Mesenchymal stem cell (in vitro differentiated cells and primary cell): ENCODE data around the gene SLCO2B1.

Experiments used
- DNase-seq: peaks from one replicate; pipeline ENCODE4 v3.0.0-alpha.2; 2013
- H2AFZ ChIP-seq: one replicate; pipeline ENCODE4 v1.6.1; 2013; ENCODE audit warnings: low read depth, mild to moderate bottlenecking, control low read depth, inconsistent platforms, low read length, moderate library complexity
- H2AK5ac ChIP-seq: 2 replicates; pipeline ENCODE4 v1.6.1; 2013; ENCODE audit warnings: low read length, moderate library complexity, mild to moderate bottlenecking, inconsistent platforms; ENCODE audit not compliant: severe bottlenecking
- H2BK120ac ChIP-seq: one replicate; pipeline ENCODE4 v1.6.1; 2013; ENCODE audit warnings: low read depth, mild to moderate bottlenecking, inconsistent platforms, low read length, moderate library complexity
- H2BK12ac ChIP-seq, 2 experiments: one replicate each; pipeline ENCODE4 v1.6.1; 2013; ENCODE audit warnings: inconsistent platforms in 2 of 2, low read length in 2 of 2, mild to moderate bottlenecking in 2 of 2, moderate library complexity in 2 of 2, control low read depth in 1 of 2
- H2BK15ac ChIP-seq: one replicate; pipeline ENCODE4 v1.6.1; 2013; ENCODE audit warnings: mild to moderate bottlenecking, low read depth, inconsistent platforms; ENCODE audit not compliant: poor library complexity, severe bottlenecking
- H2BK5ac ChIP-seq: 2 replicates; pipeline ENCODE4 v1.6.1; 2013; ENCODE audit warnings: low read depth, mild to moderate bottlenecking, low read length, control low read depth, inconsistent platforms; ENCODE audit not compliant: poor library complexity, severe bottlenecking
- H3K14ac ChIP-seq, 2 experiments: one replicate each; pipeline ENCODE4 v1.6.1; 2013; ENCODE audit warnings: inconsistent platforms in 2 of 2, low read length in 2 of 2, control low read depth in 1 of 2, mild to moderate bottlenecking in 1 of 2, moderate library complexity in 1 of 2
- H3K18ac ChIP-seq, 2 experiments: one replicate each; pipeline ENCODE4 v1.6.1; 2013; ENCODE audit warnings: inconsistent platforms in 2 of 2, low read length in 2 of 2, control low read depth in 1 of 2, low read depth in 1 of 2, mild to moderate bottlenecking in 1 of 2
- H3K23ac ChIP-seq, 2 experiments: one replicate each; pipeline ENCODE4 v1.6.1; 2013; ENCODE audit warnings: inconsistent platforms in 2 of 2, low read length in 2 of 2, mild to moderate bottlenecking in 2 of 2, moderate library complexity in 2 of 2, control low read depth in 1 of 2
- H3K27ac ChIP-seq: 2 replicates; pipeline ENCODE4 v1.5.1; 2013; ENCODE audit warnings: mild to moderate bottlenecking, moderate library complexity, low read length, control low read depth, inconsistent platforms; ENCODE audit not compliant: poor library complexity, severe bottlenecking
- H3K27me3 ChIP-seq, 2 experiments: 2 replicates each; pipeline versions ENCODE4 v1.6.1 to v1.7.0; 2013; ENCODE audit warnings: low read length in 2 of 2, mild to moderate bottlenecking in 2 of 2, moderate library complexity in 2 of 2, control low read depth in 1 of 2, inconsistent platforms in 1 of 2; ENCODE audit not compliant: control insufficient read depth in 1 of 2, insufficient read depth in 1 of 2
- H3K36me3 ChIP-seq, 2 experiments: 2 replicates each; pipeline versions ENCODE4 v1.6.1 to v1.7.0; 2013; ENCODE audit warnings: low read length in 2 of 2, control low read depth in 1 of 2, inconsistent platforms in 1 of 2, low read depth in 1 of 2, mild to moderate bottlenecking in 1 of 2; ENCODE audit not compliant: insufficient read depth in 2 of 2, control insufficient read depth in 1 of 2
- H3K4ac ChIP-seq, 2 experiments: one replicate each; pipeline ENCODE4 v1.6.1; 2013; ENCODE audit warnings: inconsistent platforms in 2 of 2, low read length in 2 of 2, mild to moderate bottlenecking in 2 of 2, moderate library complexity in 2 of 2, control low read depth in 1 of 2, low read depth in 1 of 2
- H3K4me1 ChIP-seq: 2 replicates; pipeline ENCODE4 v1.6.1; 2013; ENCODE audit warnings: low read depth, low read length, control low read depth; ENCODE audit not compliant: control insufficient read depth, insufficient read depth
- H3K4me2 ChIP-seq: 2 replicates; pipeline ENCODE4 v1.6.1; 2013; ENCODE audit warnings: low read length, mild to moderate bottlenecking, inconsistent platforms; ENCODE audit not compliant: poor library complexity, severe bottlenecking
- H3K4me3 ChIP-seq, 2 experiments: 2 replicates each; pipeline versions ENCODE4 v1.5.1 to v1.7.0; 2013; ENCODE audit warnings: low read length in 2 of 2, mild to moderate bottlenecking in 2 of 2, control low read depth in 1 of 2, low read depth in 1 of 2; ENCODE audit not compliant: insufficient read depth in 1 of 2
- H3K79me1 ChIP-seq: replicated peaks from 2 replicates; pipeline ENCODE4 v1.6.1; 2013; ENCODE audit warnings: mild to moderate bottlenecking, control low read depth, low read length, inconsistent platforms; ENCODE audit not compliant: poor library complexity, severe bottlenecking
- H3K9ac ChIP-seq: 2 replicates; pipeline ENCODE4 v1.7.0; 2013; ENCODE audit warnings: mild to moderate bottlenecking, low read length, moderate library complexity
- H3K9me3 ChIP-seq: 2 replicates; pipeline ENCODE4 v1.7.0; 2013; ENCODE audit warnings: mild to moderate bottlenecking, low read length; ENCODE audit not compliant: control insufficient read depth
- H4K8ac ChIP-seq: one replicate; pipeline ENCODE4 v1.6.1; 2013; ENCODE audit warnings: inconsistent platforms, mild to moderate bottlenecking, low read length, moderate library complexity
- H4K91ac ChIP-seq: one replicate; pipeline ENCODE4 v1.6.1; 2013; ENCODE audit warnings: mild to moderate bottlenecking, low read length, inconsistent platforms
- WGBS: methylation state at CpG from one replicate; pipeline ENCODE4 v1.1.7; 2013; ENCODE audit warnings: mixed read lengths; 5-methylcytosine and 5-hydroxymethylcytosine counted together

Gene SLCO2B1

GRCh38 chr11:75162954-75163353, 12.0 kb downstream of the SLCO2B1 start:
- Histone ChIP-seq H3K4me3 (no peak overlapping the region), H2BK120ac (no peak overlapping the region), H3K27me3 (peaks cover 0 to 62% of the 10 kb centered on the region in 2 experiments), H3K9ac (no peak overlapping the region), H2AFZ (no peak overlapping the region), H3K18ac (no peak overlapping the region), H3K4ac (no peak overlapping the region), H3K79me1 (peaks cover 1% of the 10 kb centered on the region), H3K36me3 (peaks cover 0 to 33% of the 10 kb centered on the region in 2 experiments), H2AK5ac (no peak overlapping the region), H2BK12ac (no peak overlapping the region), H4K8ac (no peak overlapping the region), H3K4me1 (peaks cover 2% of the 10 kb centered on the region), H4K91ac (no peak overlapping the region), H3K9me3 (peaks cover 22% of the 10 kb centered on the region), H3K14ac (no peak overlapping the region), H3K27ac (no peak overlapping the region), H2BK15ac (no peak overlapping the region), H3K4me2 (no peak overlapping the region), H3K23ac (no peak overlapping the region), H2BK5ac (no peak overlapping the region)
- WGBS: 86% methylated on average over 6 of the region's 7 CpGs
- no peak for DNase-seq

- Histone ChIP-seq H2BK120ac (no peak overlapping the region), H2AFZ (no peak overlapping the region), H3K14ac (no peak overlapping the region), H3K9me3 (peaks cover 22% of the 10 kb centered on the region), H3K18ac (no peak overlapping the region), H3K23ac (no peak overlapping the region), H3K4me2 (no peak overlapping the region), H3K4ac (no peak overlapping the region), H3K4me3 (no peak overlapping the region), H2AK5ac (no peak overlapping the region), H3K4me1 (peaks cover 2% of the 10 kb centered on the region), H4K91ac (no peak overlapping the region), H3K27ac (no peak overlapping the region), H3K36me3 (peaks cover 0 to 29% of the 10 kb centered on the region in 2 experiments), H3K27me3 (peaks cover 0 to 67% of the 10 kb centered on the region in 2 experiments), H2BK12ac (no peak overlapping the region), H2BK15ac (no peak overlapping the region), H3K9ac (no peak overlapping the region), H3K79me1 (no peaks in the 10 kb centered on the region), H4K8ac (no peak overlapping the region), H2BK5ac (no peak overlapping the region)
- no peak for DNase-seq
- 79% methylated on average over 25 of the region's 25 CpGs for WGBS
Observed at GRCh38 chr11:75163921-75164849, 13.3 kb downstream of the SLCO2B1 start.

- Histone ChIP-seq H2AFZ (no peak overlapping the region), H3K27ac (no peak overlapping the region), H3K9me3 (peaks cover 16% of the 10 kb centered on the region), H3K4me2 (no peak overlapping the region), H3K36me3 (peaks cover 0 to 40% of the 10 kb centered on the region in 2 experiments), H2BK12ac (no peak overlapping the region), H2BK5ac (no peak overlapping the region), H2BK120ac (no peak overlapping the region), H4K91ac (no peak overlapping the region), H3K4me1 (no peaks in the 10 kb centered on the region), H2AK5ac (no peak overlapping the region), H3K18ac (no peak overlapping the region), H3K79me1 (no peaks in the 10 kb centered on the region), H2BK15ac (no peak overlapping the region), H3K27me3 (peaks cover 0 to 73% of the 10 kb centered on the region in 2 experiments), H3K23ac (no peak overlapping the region), H3K4ac (no peak overlapping the region), H3K4me3 (no peak overlapping the region), H3K9ac (no peak overlapping the region), H3K14ac (no peak overlapping the region), H4K8ac (no peak overlapping the region)
- 92% methylated on average over 11 of the region's 11 CpGs for WGBS
- DNase-seq: no peak
Observed at GRCh38 chr11:75165721-75166120, 14.8 kb downstream of the SLCO2B1 start.

- Histone ChIP-seq H3K14ac (no peak overlapping the region), H3K27ac (no peak overlapping the region), H3K4ac (no peak overlapping the region), H2AK5ac (no peak overlapping the region), H2BK5ac (no peak overlapping the region), H2AFZ (no peak overlapping the region), H3K4me2 (no peak overlapping the region), H4K91ac (no peak overlapping the region), H3K27me3 (peaks cover 0 to 76% of the 10 kb centered on the region in 2 experiments), H4K8ac (no peak overlapping the region), H3K4me1 (no peaks in the 10 kb centered on the region), H2BK15ac (no peak overlapping the region), H3K4me3 (no peak overlapping the region), H3K36me3 (peaks cover 0 to 45% of the 10 kb centered on the region in 2 experiments), H2BK120ac (no peak overlapping the region), H3K9ac (no peak overlapping the region), H3K79me1 (no peaks in the 10 kb centered on the region), H3K23ac (no peak overlapping the region), H3K18ac (no peak overlapping the region), H3K9me3 (peaks cover 7% of the 10 kb centered on the region), H2BK12ac (no peak overlapping the region)
- 89% methylated on average over 3 of the region's 3 CpGs for WGBS
- no peak for DNase-seq
Observed at GRCh38 chr11:75166791-75167190, 15.9 kb downstream of the SLCO2B1 start.
